Suprapubic skin (tissue), 4 donors: Measurements from ENCODE around the gene BACH1. TPM values are rescaled to one million over a fixed set of nuclear protein-coding genes. Genes with fewer than 3 reads are reported as not detected.

ENCODE experiments used
- DNase-seq, 2 donors: peaks; one replicate each; pipeline ENCODE4 v3.0.0-alpha.2; 2019; ENCODE audit warnings: low spot score in 2 of 2
- H3K27ac ChIP-seq: fragments of 200-600 bp; sonication (generic); one replicate; pipeline ENCODE4 v1.5.1; 2019
- H3K27me3 ChIP-seq: fragments of 200-600 bp; sonication (generic); one replicate; pipeline ENCODE4 v1.5.1; 2019
- H3K36me3 ChIP-seq: fragments of 200-600 bp; sonication (generic); one replicate; pipeline ENCODE4 v1.5.1; 2019
- H3K4me1 ChIP-seq: fragments of 200-600 bp; sonication (generic); one replicate; pipeline ENCODE4 v1.5.1; 2019
- H3K4me3 ChIP-seq: fragments of 200-600 bp; sonication (generic); one replicate; pipeline ENCODE4 v1.5.1; 2019; ENCODE audit warnings: mild to moderate bottlenecking
- H3K9me3 ChIP-seq: fragments of 200-600 bp; sonication (generic); one replicate; pipeline ENCODE4 v1.5.1; 2019
- EP300 ChIP-seq: sonication (generic); formaldehyde crosslinking; IDR thresholded peaks from one replicate; pipeline ENCODE4 v1.6.1; 2017; ENCODE audit warnings: antibody characterized with exemption
- POLR2A ChIP-seq, 2 donors: fragments of 450-650 bp; IDR thresholded peaks; one replicate each; pipeline ENCODE4 v1.6.1; 2017; ENCODE audit warnings: antibody characterized with exemption in 2 of 2, mild to moderate bottlenecking in 2 of 2, moderate library complexity in 2 of 2
- POLR2AphosphoS5 ChIP-seq, 3 donors: sonication (generic); formaldehyde crosslinking; IDR thresholded peaks; one replicate each; pipeline ENCODE4 v1.6.1; 2017; ENCODE audit warnings: antibody characterized with exemption in 3 of 3
- WGBS: methylation state at CpG from one replicate; pipeline ENCODE4 v1.1.5; 2018; 5-methylcytosine and 5-hydroxymethylcytosine counted together
- total RNA-seq, 4 donors: library from RNA; depleted of rRNA; stranded (reverse); fragments of >200 nt; gene quantifications; one replicate each; pipeline ENCODE4 v1.1.0, GENCODE V29; 2016
- TF ChIP-seq, protein P1 (sequence below), 2 donors: fragments of 200-600 bp in 1 of 2; fragments of 450-650 bp in 1 of 2; sonication (generic) in 1 of 2; IDR thresholded peaks; one replicate each; pipeline ENCODE4 v1.5.1; 2016 to 2019; ENCODE audit warnings: antibody characterized with exemption in 2 of 2, mild to moderate bottlenecking in 1 of 2, moderate library complexity in 1 of 2

The BACH1 gene
- total RNA-seq, 4 donors from 2014 or later: 78.7 to 89.6 (median 84.0) TPM

GRCh38 chr21:29377266-29377665 is 78.5 kb downstream of the BACH1 start:
- Histone ChIP-seq H3K36me3 (no peaks in the 10 kb centered on the region), H3K27ac (no peak overlapping the region), H3K27me3 (no peaks in the 10 kb centered on the region), H3K4me3 (no peak overlapping the region), H3K9me3 (no peaks in the 10 kb centered on the region), H3K4me1 (no peaks in the 10 kb centered on the region)
- TF ChIP-seq EP300 (no peak), POLR2A (IDR thresholded peaks at IDR 0.05) (no peak), POLR2AphosphoS5 (IDR thresholded peaks at IDR 0.05) (no peak)
- TF ChIP-seq, protein P1, sequence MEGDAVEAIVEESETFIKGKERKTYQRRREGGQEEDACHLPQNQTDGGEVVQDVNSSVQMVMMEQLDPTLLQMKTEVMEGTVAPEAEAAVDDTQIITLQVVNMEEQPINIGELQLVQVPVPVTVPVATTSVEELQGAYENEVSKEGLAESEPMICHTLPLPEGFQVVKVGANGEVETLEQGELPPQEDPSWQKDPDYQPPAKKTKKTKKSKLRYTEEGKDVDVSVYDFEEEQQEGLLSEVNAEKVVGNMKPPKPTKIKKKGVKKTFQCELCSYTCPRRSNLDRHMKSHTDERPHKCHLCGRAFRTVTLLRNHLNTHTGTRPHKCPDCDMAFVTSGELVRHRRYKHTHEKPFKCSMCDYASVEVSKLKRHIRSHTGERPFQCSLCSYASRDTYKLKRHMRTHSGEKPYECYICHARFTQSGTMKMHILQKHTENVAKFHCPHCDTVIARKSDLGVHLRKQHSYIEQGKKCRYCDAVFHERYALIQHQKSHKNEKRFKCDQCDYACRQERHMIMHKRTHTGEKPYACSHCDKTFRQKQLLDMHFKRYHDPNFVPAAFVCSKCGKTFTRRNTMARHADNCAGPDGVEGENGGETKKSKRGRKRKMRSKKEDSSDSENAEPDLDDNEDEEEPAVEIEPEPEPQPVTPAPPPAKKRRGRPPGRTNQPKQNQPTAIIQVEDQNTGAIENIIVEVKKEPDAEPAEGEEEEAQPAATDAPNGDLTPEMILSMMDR (IDR thresholded peaks at IDR 0.05): no peak
- WGBS: 90% methylated on average over 4 of the region's 4 CpGs
- no peak for DNase-seq

- Histone ChIP-seq H3K4me3 (no peak overlapping the region), H3K4me1 (no peaks in the 10 kb centered on the region), H3K27ac (no peak overlapping the region), H3K27me3 (no peaks in the 10 kb centered on the region), H3K9me3 (no peaks in the 10 kb centered on the region), H3K36me3 (no peaks in the 10 kb centered on the region)
- no peak for TF ChIP-seq EP300
- no peak for TF ChIP-seq POLR2A (IDR thresholded peaks at IDR 0.05)
- TF ChIP-seq POLR2AphosphoS5 (IDR thresholded peaks at IDR 0.05): no peak
- TF ChIP-seq, protein P1 (IDR thresholded peaks at IDR 0.05): no peak
- 53% methylated on average over 4 of the region's 4 CpGs for WGBS
- no peak for DNase-seq
Observed at GRCh38 chr21:29378832-29379231, 80.1 kb downstream of the BACH1 start.

DNA sequence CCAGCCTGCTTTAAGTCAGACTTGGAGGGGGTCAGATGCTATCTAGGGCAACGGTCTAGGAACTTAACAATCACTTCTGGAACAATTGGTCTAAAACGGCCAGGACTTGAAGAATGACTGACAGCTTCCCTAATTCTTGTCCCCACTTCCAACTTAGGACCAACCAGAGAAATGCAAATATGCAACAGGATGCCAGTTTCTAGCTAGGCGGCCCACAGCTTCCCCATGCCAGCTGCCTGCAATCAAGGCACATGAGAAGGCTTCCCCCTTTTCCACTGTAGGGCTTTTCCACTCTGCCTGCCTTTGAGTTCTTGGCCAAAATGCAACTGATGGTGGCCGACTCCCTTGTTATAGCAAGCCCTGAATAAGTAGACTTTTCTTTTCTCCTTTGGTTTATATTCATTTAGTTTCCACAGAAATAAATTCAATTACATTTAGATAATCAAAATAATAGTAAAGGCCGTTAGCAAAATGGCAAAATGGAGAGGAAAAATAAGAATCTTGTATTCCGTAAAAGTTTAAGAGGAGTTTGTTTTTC is 80.9 kb downstream of the BACH1 start:
- no peak overlapping the region for H3K4me3 ChIP-seq
- 92% methylated on average over 6 of the region's 6 CpGs for WGBS
- no peak overlapping the region for H3K27ac ChIP-seq
- H3K4me1 ChIP-seq: no peaks in the 10 kb centered on the region
- H3K36me3 ChIP-seq: no peaks in the 10 kb centered on the region
- no peaks in the 10 kb centered on the region for H3K9me3 ChIP-seq
- no peak for DNase-seq
- no peaks in the 10 kb centered on the region for H3K27me3 ChIP-seq
- TF ChIP-seq, protein P1 (IDR thresholded peaks at IDR 0.05): no peak
- TF ChIP-seq POLR2A (IDR thresholded peaks at IDR 0.05): no peak
- TF ChIP-seq POLR2AphosphoS5 (IDR thresholded peaks at IDR 0.05): no peak
- TF ChIP-seq EP300: no peak

GRCh38 chr21:29382030-29382654 is 83.4 kb downstream of the BACH1 start:
- H3K9me3 ChIP-seq: no peaks in the 10 kb centered on the region
- no peak overlapping the region for H3K27ac ChIP-seq
- 82% methylated on average over 4 of the region's 4 CpGs for WGBS
- no peak for TF ChIP-seq POLR2AphosphoS5 (IDR thresholded peaks at IDR 0.05)
- TF ChIP-seq, protein P1 (IDR thresholded peaks at IDR 0.05): no peak
- TF ChIP-seq EP300: no peak
- no peak for TF ChIP-seq POLR2A (IDR thresholded peaks at IDR 0.05)
- DNase-seq: no peak
- H3K27me3 ChIP-seq: no peaks in the 10 kb centered on the region
- no peak overlapping the region for H3K4me3 ChIP-seq
- H3K4me1 ChIP-seq: no peaks in the 10 kb centered on the region
- no peaks in the 10 kb centered on the region for H3K36me3 ChIP-seq

- no peak for DNase-seq
- H3K27ac ChIP-seq: no peak overlapping the region
- H3K4me1 ChIP-seq: no peaks in the 10 kb centered on the region
- no peak overlapping the region for H3K4me3 ChIP-seq
- H3K27me3 ChIP-seq: no peaks in the 10 kb centered on the region
- TF ChIP-seq POLR2A (IDR thresholded peaks at IDR 0.05): no peak
- no peak for TF ChIP-seq EP300
- TF ChIP-seq POLR2AphosphoS5 (IDR thresholded peaks at IDR 0.05): no peak
- TF ChIP-seq, protein P1 (IDR thresholded peaks at IDR 0.05): no peak
- no peaks in the 10 kb centered on the region for H3K9me3 ChIP-seq
- WGBS: 69% methylated on average over 2 of the region's 2 CpGs
- no peaks in the 10 kb centered on the region for H3K36me3 ChIP-seq
Observed at GRCh38 chr21:29384683-29385359, 86.1 kb downstream of the BACH1 start.
